Keratinocyte (primary cell): ENCODE results near the gene LBP. TPM values are rescaled to one million over a fixed set of nuclear protein-coding genes. Genes with fewer than 3 reads are reported as not detected.
"Not testable (repeated sequence)": the region's sequence is repeated elsewhere in the genome, so short reads cannot be mapped to it uniquely, and the experiment has no call there.

Experiments used
- DNase-seq: peaks from one replicate; pipeline ENCODE4 v3.0.0-alpha.2; 2011; ENCODE audit warnings: low read depth, missing footprints, low spot score
- FAIRE-seq: peaks from 2 replicates; lab custom pipeline; 2011; peaks lifted over from hg19 to GRCh38; lab: Jason Lieb, UNC
- H2AFZ ChIP-seq: 2 replicates; pipeline ENCODE4 v1.6.0; 2012; ENCODE audit warnings: low read length, control low read depth, inconsistent platforms; ENCODE audit not compliant: control insufficient read depth
- H3K27ac ChIP-seq: 2 replicates; pipeline ENCODE4 v1.5.1; 2011; ENCODE audit warnings: low read length; ENCODE audit not compliant: control insufficient read depth, insufficient read depth
- H3K27me3 ChIP-seq: 3 replicates; pipeline ENCODE4 v1.6.0; 2011; ENCODE audit warnings: low read length; ENCODE audit not compliant: control insufficient read depth, insufficient read depth; ENCODE audit errors: extremely low read depth
- H3K36me3 ChIP-seq, 2 experiments: 2 replicates in 1 of 2; 3 replicates in 1 of 2; pipeline ENCODE4 v1.5.1; 2011; ENCODE audit warnings: low read length in 2 of 2, mild to moderate bottlenecking in 1 of 2; ENCODE audit not compliant: control insufficient read depth in 2 of 2, insufficient read depth in 2 of 2; ENCODE audit errors: extremely low read depth in 1 of 2
- H3K4me1 ChIP-seq: 3 replicates; pipeline ENCODE4 v1.5.1; 2011; ENCODE audit warnings: low read length; ENCODE audit not compliant: control insufficient read depth, insufficient read depth; ENCODE audit errors: extremely low read depth
- H3K4me2 ChIP-seq: 3 replicates; pipeline ENCODE4 v1.6.0; 2011; ENCODE audit warnings: low read depth, low read length; ENCODE audit not compliant: control insufficient read depth, insufficient read depth; ENCODE audit errors: extremely low read depth
- H3K4me3 ChIP-seq, 3 experiments: fragments of 200-600 bp in 1 of 3; sonication (generic) in 1 of 3; 2 replicates in 2 of 3; 3 replicates in 1 of 3; pipeline ENCODE4 v1.5.1; 2011 to 2016; ENCODE audit warnings: low read length in 3 of 3, mild to moderate bottlenecking in 3 of 3, control low read depth in 2 of 3, inconsistent platforms in 1 of 3, low read depth in 1 of 3, mixed read lengths in 1 of 3, mixed run types in 1 of 3, moderate library complexity in 1 of 3; ENCODE audit not compliant: control insufficient read depth in 2 of 3, insufficient read depth in 2 of 3; ENCODE audit errors: extremely low read depth in 1 of 3
- H3K79me2 ChIP-seq: 2 replicates; pipeline ENCODE4 v1.6.0; 2012; ENCODE audit warnings: low read length; ENCODE audit not compliant: control insufficient read depth, insufficient read depth
- H3K9ac ChIP-seq: 3 replicates; pipeline ENCODE4 v1.6.0; 2011; ENCODE audit warnings: low read length; ENCODE audit not compliant: control insufficient read depth, insufficient read depth; ENCODE audit errors: extremely low read depth
- H3K9me1 ChIP-seq: 3 replicates; pipeline ENCODE4 v1.6.0; 2011; ENCODE audit warnings: low read length; ENCODE audit not compliant: control insufficient read depth, insufficient read depth; ENCODE audit errors: extremely low read depth
- H3K9me3 ChIP-seq: 2 replicates; pipeline ENCODE4 v1.5.1; 2012; ENCODE audit warnings: low read depth, low read length; ENCODE audit not compliant: control insufficient read depth
- H4K20me1 ChIP-seq: 3 replicates; pipeline ENCODE4 v1.6.0; 2011; ENCODE audit warnings: low read length; ENCODE audit not compliant: control insufficient read depth, insufficient read depth; ENCODE audit errors: extremely low read depth
- CTCF ChIP-seq, 3 experiments: IDR thresholded peaks in 1 of 3; conservative IDR thresholded peaks in 1 of 3; optimal IDR thresholded peaks in 1 of 3; 2 replicates in 2 of 3; 3 replicates in 1 of 3; pipeline versions ENCODE3 to v1.5.1; 2011; ENCODE audit warnings: low read length in 3 of 3, mild to moderate bottlenecking in 3 of 3, moderate library complexity in 2 of 3, control low read depth in 1 of 3, inconsistent platforms in 1 of 3; ENCODE audit not compliant: insufficient read depth in 2 of 3; ENCODE audit errors: extremely low read depth in 1 of 3
- EZH2 ChIP-seq: IDR thresholded peaks from one replicate; pipeline ENCODE4 v1.6.1; 2012; ENCODE audit warnings: inconsistent platforms, mild to moderate bottlenecking, low read length, moderate library complexity
- dilution Hi-C: fragments of 300-500 bp; cut with MboI; formaldehyde crosslinking; loops from one replicate; pipeline ENCODE4 v1.7.0; 2020; ENCODE audit warnings: low sequenced_read_pairs; ENCODE audit not compliant: extremely low pct_ligation_motif_present
- polyA plus RNA-seq, 5 experiments: library from polyadenylated mRNA; depleted of rRNA in 3 of 5; stranded (reverse) in 3 of 5; stranded (forward) in 1 of 5; unstranded in 1 of 5; fragments of >200 nt; gene quantifications; 1 replicate in 1 of 5; 2 replicates in 3 of 5; 3 replicates in 1 of 5; pipeline versions ENCODE4 v1.2.1 to v1.2.3, GENCODE V29; 2011 to 2012; ENCODE audit warnings: missing spikeins in 2 of 5, low read depth in 1 of 5, low replicate concordance in 1 of 5

The LBP gene
- polyA plus RNA-seq, 1 donor (not counting 4 experiments of a cell fraction or from before 2014, with no cell fraction given) = not detected

DNA sequence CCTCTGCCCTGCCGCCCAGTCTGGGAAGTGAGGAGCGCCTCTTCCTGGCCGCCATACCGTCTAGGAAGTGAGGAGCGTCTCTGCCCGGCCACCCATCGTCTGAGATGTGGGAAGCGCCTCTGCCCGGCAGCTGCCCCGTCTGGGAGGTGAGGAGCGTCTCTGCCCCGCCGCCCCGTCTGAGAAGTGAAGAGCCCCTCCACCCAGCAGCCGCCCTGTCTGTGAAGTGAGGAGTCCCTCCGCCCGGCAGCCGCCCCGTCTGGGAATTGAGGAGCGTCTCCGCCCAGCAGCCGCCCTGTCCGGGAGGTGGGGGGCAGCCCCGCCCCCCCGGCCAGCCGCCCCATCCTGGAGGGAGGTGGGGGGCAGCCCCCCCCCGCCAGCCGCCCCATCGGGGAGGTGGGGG lies 61.0 kb downstream of the LBP start:
- DNase-seq (no peak), FAIRE-seq (no peak)
- H3K27me3 ChIP-seq = no peaks in the 10 kb centered on the region
- H3K4me3 ChIP-seq = no peak overlapping the region
- no peak overlapping the region for H3K27ac ChIP-seq
- peaks cover 1 to 5% of the 10 kb centered on the region in 2 experiments for H3K36me3 ChIP-seq
- H4K20me1 ChIP-seq = no peaks in the 10 kb centered on the region
- H2AFZ ChIP-seq = no peak overlapping the region
- no peak overlapping the region for H3K4me2 ChIP-seq
- H3K4me1 ChIP-seq = no peaks in the 10 kb centered on the region
- H3K79me2 ChIP-seq = no peaks in the 10 kb centered on the region
- TF ChIP-seq EZH2 (no peak), CTCF (optimal IDR thresholded peaks at IDR 0.05 in 1 of 3, IDR thresholded peaks at IDR 0.05 in 1 of 3, conservative IDR thresholded peaks at IDR 0.05 in 1 of 3; ENCODE audit: extremely low read depth in 1 of 3, insufficient read depth in 2 of 3, low read length in 3 of 3) (no peak)
- no peak overlapping the region for H3K9ac ChIP-seq
- H3K9me1 ChIP-seq = no peaks in the 10 kb centered on the region
- H3K9me3 ChIP-seq = no peaks in the 10 kb centered on the region
- dilution Hi-C loops = no loop called here

GRCh38 chr20:38407822-38408221 lies 61.5 kb downstream of the LBP start:
- H3K4me2 ChIP-seq, DNase-seq, H2AFZ ChIP-seq, H3K9me1 ChIP-seq, H3K79me2 ChIP-seq, H3K4me3 ChIP-seq, H3K27ac ChIP-seq, H3K9ac ChIP-seq, dilution Hi-C loops, H3K4me1 ChIP-seq, H3K36me3 ChIP-seq, FAIRE-seq, H3K27me3 ChIP-seq, H4K20me1 ChIP-seq, H3K9me3 ChIP-seq: not testable (repeated sequence)

DNA sequence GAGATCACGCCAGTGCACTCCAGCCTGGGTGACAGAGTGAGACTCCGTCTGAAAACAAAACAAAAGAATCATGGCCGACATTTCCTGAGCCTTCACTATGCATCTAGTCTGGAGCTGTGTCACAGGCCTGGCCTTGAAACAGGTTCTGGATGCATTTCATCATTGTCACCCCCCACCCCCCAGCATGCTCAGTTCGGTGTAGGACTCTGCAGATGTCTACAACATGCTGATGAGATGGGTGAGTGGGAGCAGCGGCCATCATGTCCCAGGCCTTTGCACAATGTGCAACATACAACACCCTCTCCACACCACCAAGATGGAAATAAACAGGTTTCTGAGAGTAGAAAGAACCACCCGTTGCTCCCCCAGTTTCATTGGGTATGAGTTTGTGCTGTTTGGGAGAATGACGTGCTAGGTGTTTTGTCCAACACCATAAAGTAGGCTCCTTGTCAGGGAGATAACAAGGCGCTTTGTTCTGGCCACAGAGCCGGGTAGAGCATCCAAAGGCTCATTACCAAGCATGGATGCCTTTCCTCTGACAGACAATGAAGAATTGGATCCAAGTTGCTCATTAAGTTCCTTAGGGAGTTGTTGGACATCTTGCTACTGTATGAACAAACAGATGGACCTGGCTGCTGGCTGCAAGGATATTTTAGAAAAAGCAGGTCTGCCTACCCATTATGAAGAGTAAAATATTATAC lies 66.7 kb downstream of the LBP start:
- Histone ChIP-seq H3K4me1 (no peaks in the 10 kb centered on the region), H3K36me3 (peaks cover 14 to 21% of the 10 kb centered on the region in 2 experiments), H3K27ac (no peak overlapping the region), H3K4me2 (no peak overlapping the region), H3K9me1 (no peaks in the 10 kb centered on the region), H2AFZ (no peak overlapping the region), H4K20me1 (no peaks in the 10 kb centered on the region), H3K4me3 (no peak overlapping the region), H3K9ac (no peak overlapping the region), H3K27me3 (no peaks in the 10 kb centered on the region), H3K9me3 (no peaks in the 10 kb centered on the region), H3K79me2 (no peaks in the 10 kb centered on the region)
- TF ChIP-seq EZH2 = no peak
- no peak for TF ChIP-seq CTCF (optimal IDR thresholded peaks at IDR 0.05 in 1 of 3, IDR thresholded peaks at IDR 0.05 in 1 of 3, conservative IDR thresholded peaks at IDR 0.05 in 1 of 3; ENCODE audit: extremely low read depth in 1 of 3, insufficient read depth in 2 of 3, low read length in 3 of 3)
- no peak for FAIRE-seq
- dilution Hi-C loops = no loop called here
- DNase-seq = no peak
